Suprapubic skin (tissue), 4 donors: ENCODE data around the gene ZNF579. TPM values are rescaled to one million over a fixed set of nuclear protein-coding genes. Genes with fewer than 3 reads are reported as not detected.

ENCODE experiments used
- DNase-seq, 2 donors: peaks; one replicate each; pipeline ENCODE4 v3.0.0-alpha.2; 2019; ENCODE audit warnings: low spot score in 2 of 2
- H3K27ac ChIP-seq: fragments of 200-600 bp; sonication (generic); one replicate; pipeline ENCODE4 v1.5.1; 2019
- H3K27me3 ChIP-seq: fragments of 200-600 bp; sonication (generic); one replicate; pipeline ENCODE4 v1.5.1; 2019
- H3K36me3 ChIP-seq: fragments of 200-600 bp; sonication (generic); one replicate; pipeline ENCODE4 v1.5.1; 2019
- H3K4me1 ChIP-seq: fragments of 200-600 bp; sonication (generic); one replicate; pipeline ENCODE4 v1.5.1; 2019
- H3K4me3 ChIP-seq: fragments of 200-600 bp; sonication (generic); one replicate; pipeline ENCODE4 v1.5.1; 2019; ENCODE audit warnings: mild to moderate bottlenecking
- H3K9me3 ChIP-seq: fragments of 200-600 bp; sonication (generic); one replicate; pipeline ENCODE4 v1.5.1; 2019
- CTCF ChIP-seq, 2 donors: fragments of 200-600 bp in 1 of 2; fragments of 450-650 bp in 1 of 2; sonication (generic) in 1 of 2; IDR thresholded peaks; one replicate each; pipeline ENCODE4 v1.5.1; 2016 to 2019; ENCODE audit warnings: antibody characterized with exemption in 2 of 2, mild to moderate bottlenecking in 1 of 2, moderate library complexity in 1 of 2
- EP300 ChIP-seq: sonication (generic); formaldehyde crosslinking; IDR thresholded peaks from one replicate; pipeline ENCODE4 v1.6.1; 2017; ENCODE audit warnings: antibody characterized with exemption
- POLR2A ChIP-seq, 2 donors: fragments of 450-650 bp; IDR thresholded peaks; one replicate each; pipeline ENCODE4 v1.6.1; 2017; ENCODE audit warnings: antibody characterized with exemption in 2 of 2, mild to moderate bottlenecking in 2 of 2, moderate library complexity in 2 of 2
- POLR2AphosphoS5 ChIP-seq, 3 donors: sonication (generic); formaldehyde crosslinking; IDR thresholded peaks; one replicate each; pipeline ENCODE4 v1.6.1; 2017; ENCODE audit warnings: antibody characterized with exemption in 3 of 3
- WGBS: methylation state at CpG from one replicate; pipeline ENCODE4 v1.1.5; 2018; 5-methylcytosine and 5-hydroxymethylcytosine counted together
- total RNA-seq, 4 donors: library from RNA; depleted of rRNA; stranded (reverse); fragments of >200 nt; gene quantifications; one replicate each; pipeline ENCODE4 v1.1.0, GENCODE V29; 2016

ZNF579 gene
- total RNA-seq, 4 donors from 2014 or later: 1.8 to 3.1 (median 2.8) TPM

GRCh38 chr19:55550321-55550650 is 30.4 kb downstream of the ZNF579 start:
- 55% methylated on average over 7 of the region's 7 CpGs for WGBS
- H3K9me3 ChIP-seq: no peaks in the 10 kb centered on the region
- peaks cover 40% of the 10 kb centered on the region for H3K27me3 ChIP-seq
- peaks cover 16% of the 10 kb centered on the region for H3K4me1 ChIP-seq
- no peak overlapping the region for H3K4me3 ChIP-seq
- no peak for DNase-seq
- TF ChIP-seq POLR2A (IDR thresholded peaks at IDR 0.05) (no peak), POLR2AphosphoS5 (IDR thresholded peaks at IDR 0.05) (no peak), EP300 (no peak), CTCF (IDR thresholded peaks at IDR 0.05) (no peak)
- H3K27ac ChIP-seq: no peak overlapping the region
- no peaks in the 10 kb centered on the region for H3K36me3 ChIP-seq

DNA sequence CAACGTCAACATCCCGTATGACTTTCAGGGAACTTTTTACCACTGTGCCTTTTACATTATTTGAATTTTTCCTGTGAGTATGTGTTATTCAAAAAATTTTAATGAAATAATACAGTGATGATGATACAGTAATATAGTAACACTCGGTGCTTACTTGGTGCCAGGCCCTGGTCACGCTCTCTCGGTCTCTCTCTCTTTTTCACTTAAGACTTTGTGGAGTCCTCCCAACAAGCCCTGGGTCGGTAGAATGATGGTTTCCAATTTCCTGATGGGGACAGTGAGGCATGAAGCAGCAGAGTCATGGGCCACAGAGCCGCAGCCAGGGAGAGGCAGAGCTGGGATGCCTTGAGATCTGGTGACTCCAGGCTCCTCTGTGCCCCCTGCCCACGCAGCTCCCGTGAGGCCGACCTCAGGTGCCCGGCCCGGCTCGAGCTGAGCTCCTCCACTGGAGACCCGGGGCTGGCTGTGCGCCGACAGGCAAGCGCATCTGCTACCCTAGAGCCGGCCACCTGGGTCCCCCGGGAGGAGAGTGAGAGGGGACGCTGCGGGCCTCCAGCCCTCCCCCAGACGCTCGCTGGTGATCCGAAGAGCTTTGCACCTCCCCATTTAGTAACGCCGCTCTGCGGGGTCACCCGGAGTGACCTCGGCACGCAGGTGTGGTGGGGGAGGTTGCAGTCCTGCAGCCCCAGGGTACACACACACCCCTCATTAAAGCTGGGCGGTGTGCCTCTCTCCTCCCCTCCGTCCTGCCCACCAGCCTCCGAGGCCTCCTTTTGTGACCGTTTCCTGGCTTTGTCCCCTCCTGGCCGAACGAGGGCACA is 30.9 kb downstream of the ZNF579 start:
- peaks cover 16% of the 10 kb centered on the region for H3K4me1 ChIP-seq
- peaks cover 46% of the 10 kb centered on the region for H3K27me3 ChIP-seq
- H3K9me3 ChIP-seq: no peaks in the 10 kb centered on the region
- DNase-seq: no peak
- no peak for TF ChIP-seq POLR2A (IDR thresholded peaks at IDR 0.05)
- TF ChIP-seq EP300: no peak
- no peak for TF ChIP-seq CTCF (IDR thresholded peaks at IDR 0.05)
- TF ChIP-seq POLR2AphosphoS5 (IDR thresholded peaks at IDR 0.05): no peak
- no peaks in the 10 kb centered on the region for H3K36me3 ChIP-seq
- H3K27ac ChIP-seq: no peak overlapping the region
- peak overlapping the region; percentile 0 for H3K4me3 ChIP-seq
- 26% methylated on average over 21 of the region's 36 CpGs for WGBS

- Histone ChIP-seq H3K9me3 (no peaks in the 10 kb centered on the region), H3K4me1 (peaks cover 10% of the 10 kb centered on the region), H3K27ac (peak overlapping the region; percentile 13), H3K36me3 (no peaks in the 10 kb centered on the region), H3K4me3 (no peak overlapping the region), H3K27me3 (peaks cover 48% of the 10 kb centered on the region)
- TF ChIP-seq CTCF (IDR thresholded peaks at IDR 0.05): no peak
- peak in 1 of 2 donors; percentile 82 for DNase-seq
- 23% methylated on average over 11 of the region's 17 CpGs for WGBS
Observed at GRCh38 chr19:55546822-55547614, 33.6 kb downstream of the ZNF579 start.

GRCh38 chr19:55546011-55546410 is 34.6 kb downstream of the ZNF579 start:
- 66% methylated on average over 11 of the region's 11 CpGs for WGBS
- TF ChIP-seq CTCF (IDR thresholded peaks at IDR 0.05) (no peak), EP300 (no peak), POLR2A (IDR thresholded peaks at IDR 0.05) (no peak), POLR2AphosphoS5 (IDR thresholded peaks at IDR 0.05) (no peak)
- H3K36me3 ChIP-seq: no peaks in the 10 kb centered on the region
- H3K27me3 ChIP-seq: peaks cover 48% of the 10 kb centered on the region
- H3K27ac ChIP-seq: no peak overlapping the region
- H3K4me3 ChIP-seq: no peak overlapping the region
- DNase-seq: no peak
- peaks cover 10% of the 10 kb centered on the region for H3K4me1 ChIP-seq
- H3K9me3 ChIP-seq: no peaks in the 10 kb centered on the region

GRCh38 chr19:55545443-55545842 is 35.2 kb downstream of the ZNF579 start, which contains the start of gene SBK3:
SBK3 (minus strand) TSS chr19:55545543; CDS start chr19:55545543, 0 bp downstream.
- Histone ChIP-seq H3K27me3 (peaks cover 54% of the 10 kb centered on the region), H3K4me1 (peaks cover 10% of the 10 kb centered on the region), H3K36me3 (no peaks in the 10 kb centered on the region), H3K9me3 (no peaks in the 10 kb centered on the region), H3K27ac (no peak within 1 kb of the TSS), H3K4me3 (no peak within 1 kb of the TSS)
- 80% methylated on average over 10 of the region's 10 CpGs for WGBS
- no peak for DNase-seq
- TF ChIP-seq POLR2AphosphoS5 (IDR thresholded peaks at IDR 0.05) (no peak), CTCF (IDR thresholded peaks at IDR 0.05) (no peak), POLR2A (IDR thresholded peaks at IDR 0.05) (no peak), EP300 (no peak)
